MG63 (cell line): ENCODE data around the gene CASQ2. TPM values are rescaled to one million over a fixed set of nuclear protein-coding genes. Genes with fewer than 3 reads are reported as not detected.

ENCODE experiments used
- DNase-seq: peaks from one replicate; pipeline ENCODE4 v3.0.0-alpha.2; 2020
- H3K27me3 ChIP-seq: fragments of 250-450 bp; sonication (Bioruptor Pico); 2 replicates; pipeline ENCODE4 v1.5.1; 2020; ENCODE audit warnings: mild to moderate bottlenecking, moderate library complexity
- H3K36me3 ChIP-seq: fragments of 250-450 bp; sonication (Bioruptor Pico); 2 replicates; pipeline ENCODE4 v1.5.1; 2020; ENCODE audit warnings: mild to moderate bottlenecking, moderate library complexity
- H3K4me3 ChIP-seq: fragments of 250-450 bp; sonication (Bioruptor Pico); 2 replicates; pipeline ENCODE4 v1.5.1; 2020; ENCODE audit warnings: mild to moderate bottlenecking, moderate library complexity
- H3K9me3 ChIP-seq: fragments of 250-450 bp; sonication (Bioruptor Pico); 2 replicates; pipeline ENCODE4 v1.5.1; 2020; ENCODE audit warnings: mild to moderate bottlenecking, moderate library complexity
- total RNA-seq: library from RNA; depleted of rRNA; stranded (reverse); fragments of >200 nt; shearing (Covaris generic); gene quantifications from 2 replicates; pipeline ENCODE4 v1.2.3, GENCODE V29; 2014; ENCODE audit warnings: low replicate concordance

The CASQ2 gene
- total RNA-seq, 1 experiment from 2014 or later = not detected

DNA sequence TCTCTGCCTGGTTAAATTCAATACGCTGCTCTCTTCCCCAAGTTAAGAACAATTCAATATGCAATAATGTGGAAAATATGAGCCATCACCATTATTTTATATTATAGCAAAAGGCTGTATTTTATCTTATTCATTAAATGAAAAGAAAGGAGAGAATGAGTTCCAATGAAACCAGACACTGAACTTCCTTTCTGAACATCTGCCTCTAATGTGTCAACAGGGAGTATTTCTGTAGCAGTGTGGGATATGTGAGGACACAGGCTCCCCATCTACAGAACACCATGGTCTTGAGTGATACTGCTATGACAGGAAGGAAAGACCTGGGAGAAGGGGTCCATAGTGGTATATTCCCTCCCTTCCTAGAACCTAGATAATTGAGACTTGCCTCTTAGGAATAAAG is 46.3 kb downstream of the CASQ2 start:
- DNase-seq = no peak

DNA sequence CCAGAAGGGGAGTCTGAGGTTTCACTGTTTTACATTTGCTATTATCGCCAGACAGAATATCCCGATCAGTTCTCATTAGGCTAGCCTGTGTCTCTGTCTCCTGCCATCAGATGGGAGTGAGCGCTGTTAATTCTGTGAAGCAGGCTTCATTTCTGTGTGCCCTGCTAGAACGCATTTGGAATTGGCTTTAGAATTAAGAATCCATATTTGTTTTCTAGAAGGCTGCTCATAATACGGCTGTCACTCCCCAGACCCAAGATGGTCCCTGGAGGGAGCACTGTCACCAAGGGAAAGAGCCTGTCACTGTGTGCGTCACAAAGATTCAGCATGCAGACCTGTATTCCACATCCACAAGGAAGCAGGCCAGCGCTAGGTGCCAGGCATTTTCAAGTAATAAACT is 49.2 kb downstream of the CASQ2 start:
- H3K9me3 ChIP-seq = no peaks in the 10 kb centered on the region
- DNase-seq = no peak

More for the DNA sequence above, 46.3 kb downstream of the CASQ2 start:
- Histone ChIP-seq H3K4me3 (no peak overlapping the region), H3K9me3 (no peaks in the 10 kb centered on the region), H3K36me3 (no peaks in the 10 kb centered on the region), H3K27me3 (no peaks in the 10 kb centered on the region)

DNA sequence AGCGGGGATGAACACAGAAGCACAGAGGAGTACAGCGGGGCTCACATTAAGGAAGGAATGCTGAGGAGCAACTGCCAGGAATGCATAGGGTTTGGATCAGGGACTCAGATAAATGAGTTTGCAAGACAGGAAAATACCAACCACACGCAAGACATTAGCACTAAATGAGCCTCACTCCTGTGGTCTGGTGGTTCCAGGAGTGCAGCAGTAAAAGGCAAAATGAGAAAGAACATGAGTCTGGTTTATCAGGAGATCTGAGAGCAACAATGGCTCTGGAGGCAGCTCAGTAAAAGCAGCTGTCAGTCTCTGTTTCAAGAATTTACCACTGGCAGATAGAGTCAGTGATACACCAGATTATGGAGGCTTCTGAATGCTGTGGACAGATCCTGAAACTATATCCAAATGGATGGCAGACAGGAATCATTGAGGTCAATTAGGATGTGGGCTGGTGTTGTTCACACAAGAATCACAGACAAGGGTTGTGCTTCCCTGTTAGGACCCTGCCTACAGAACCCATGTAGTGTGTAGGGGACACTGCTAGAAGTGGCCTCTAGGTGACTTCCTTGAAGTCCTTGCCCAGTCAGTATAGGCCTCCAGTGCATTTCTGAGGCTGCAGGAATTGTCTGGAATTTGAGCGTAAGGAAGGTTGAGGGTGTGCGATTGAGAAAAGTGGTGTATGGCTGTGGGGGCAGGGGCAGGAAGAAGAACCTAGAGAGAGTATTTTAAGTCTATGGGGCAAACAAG is 50.3 kb downstream of the CASQ2 start:
- H3K27me3 ChIP-seq = no peaks in the 10 kb centered on the region

More for the DNA sequence above, 49.2 kb downstream of the CASQ2 start:
- Histone ChIP-seq H3K36me3 (no peaks in the 10 kb centered on the region), H3K4me3 (no peak overlapping the region), H3K27me3 (no peaks in the 10 kb centered on the region)

DNA sequence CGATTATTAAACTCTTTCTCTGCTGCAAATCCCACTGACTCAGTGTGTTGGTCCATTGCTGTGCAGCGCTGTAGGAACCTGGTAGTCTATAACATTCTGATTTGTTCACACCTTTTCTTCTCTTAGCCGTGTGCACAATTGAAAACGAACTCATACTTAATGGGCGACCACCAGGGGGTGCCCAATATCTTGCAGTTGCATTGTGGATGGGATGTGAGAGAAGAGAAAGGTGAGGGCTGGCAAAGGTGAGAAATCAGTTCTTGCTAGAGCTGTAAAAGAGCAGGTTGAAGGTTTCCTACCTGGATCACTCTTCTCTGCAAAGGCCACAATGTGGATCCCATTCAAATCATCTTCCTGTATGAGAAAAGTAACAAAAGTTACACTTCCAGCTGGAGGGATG is 51.0 kb downstream of the CASQ2 start:
- DNase-seq = no peak

More for the DNA sequence above, 50.3 kb downstream of the CASQ2 start:
- Histone ChIP-seq H3K4me3 (no peak overlapping the region), H3K9me3 (no peaks in the 10 kb centered on the region), H3K36me3 (no peaks in the 10 kb centered on the region)
- DNase-seq = no peak

DNA sequence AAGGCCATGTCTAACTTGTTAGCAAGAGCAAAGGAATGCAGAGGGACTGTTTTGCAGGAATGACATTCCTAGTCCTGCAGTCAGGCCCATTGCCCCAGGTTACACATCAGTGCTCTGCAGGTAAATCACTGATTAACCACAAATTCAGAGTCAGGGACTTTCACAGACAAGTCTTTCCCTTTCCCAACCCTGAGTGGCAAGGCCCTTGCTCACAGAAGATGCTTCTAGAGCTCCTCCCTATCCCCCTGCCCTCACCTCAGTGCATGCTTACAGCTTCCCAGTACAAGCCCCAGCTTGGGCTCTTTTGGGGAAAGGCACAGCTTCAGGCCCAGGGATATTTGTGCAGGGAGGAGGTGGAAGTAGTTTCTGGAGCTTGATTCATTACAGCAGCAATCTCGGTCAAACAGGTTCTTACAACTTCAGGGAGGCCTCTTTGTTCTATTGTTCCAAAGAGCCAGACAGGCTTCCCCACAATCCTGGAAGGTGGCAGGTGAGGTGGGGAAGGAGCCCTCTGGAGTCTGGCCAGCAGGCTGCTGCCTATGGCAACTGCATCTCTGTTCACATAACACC is 53.9 kb downstream of the CASQ2 start:
- Histone ChIP-seq H3K36me3 (no peaks in the 10 kb centered on the region), H3K4me3 (no peak overlapping the region), H3K27me3 (peaks cover 3% of the 10 kb centered on the region; the same call in 1 of the 2 replicates), H3K9me3 (no peaks in the 10 kb centered on the region)
- no peak for DNase-seq

More for the DNA sequence above, 51.0 kb downstream of the CASQ2 start:
- Histone ChIP-seq H3K27me3 (no peaks in the 10 kb centered on the region), H3K4me3 (no peak overlapping the region), H3K36me3 (no peaks in the 10 kb centered on the region), H3K9me3 (no peaks in the 10 kb centered on the region)

DNA sequence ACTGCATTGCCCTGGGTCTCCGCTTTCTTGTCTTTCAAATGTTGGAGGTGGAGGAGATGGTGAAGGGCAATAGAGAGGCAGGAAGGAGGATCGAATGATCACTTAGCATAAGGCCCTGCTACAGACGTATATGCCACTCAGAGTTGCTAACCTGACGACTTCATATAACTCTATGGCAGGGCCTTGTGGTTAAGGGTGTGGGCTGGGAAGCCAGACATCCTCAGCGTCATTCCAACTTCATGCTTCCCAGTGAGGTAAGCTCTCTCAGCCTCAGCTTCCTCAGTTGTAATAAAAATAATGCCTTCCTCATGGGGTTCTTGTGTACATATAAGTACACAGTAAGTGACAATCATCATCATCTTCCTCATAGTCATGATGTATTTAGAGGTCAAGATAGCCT is 54.6 kb downstream of the CASQ2 start:
- Histone ChIP-seq H3K4me3 (no peak overlapping the region), H3K36me3 (no peaks in the 10 kb centered on the region), H3K9me3 (no peaks in the 10 kb centered on the region), H3K27me3 (peaks cover 10% of the 10 kb centered on the region)
- DNase-seq = no peak

DNA sequence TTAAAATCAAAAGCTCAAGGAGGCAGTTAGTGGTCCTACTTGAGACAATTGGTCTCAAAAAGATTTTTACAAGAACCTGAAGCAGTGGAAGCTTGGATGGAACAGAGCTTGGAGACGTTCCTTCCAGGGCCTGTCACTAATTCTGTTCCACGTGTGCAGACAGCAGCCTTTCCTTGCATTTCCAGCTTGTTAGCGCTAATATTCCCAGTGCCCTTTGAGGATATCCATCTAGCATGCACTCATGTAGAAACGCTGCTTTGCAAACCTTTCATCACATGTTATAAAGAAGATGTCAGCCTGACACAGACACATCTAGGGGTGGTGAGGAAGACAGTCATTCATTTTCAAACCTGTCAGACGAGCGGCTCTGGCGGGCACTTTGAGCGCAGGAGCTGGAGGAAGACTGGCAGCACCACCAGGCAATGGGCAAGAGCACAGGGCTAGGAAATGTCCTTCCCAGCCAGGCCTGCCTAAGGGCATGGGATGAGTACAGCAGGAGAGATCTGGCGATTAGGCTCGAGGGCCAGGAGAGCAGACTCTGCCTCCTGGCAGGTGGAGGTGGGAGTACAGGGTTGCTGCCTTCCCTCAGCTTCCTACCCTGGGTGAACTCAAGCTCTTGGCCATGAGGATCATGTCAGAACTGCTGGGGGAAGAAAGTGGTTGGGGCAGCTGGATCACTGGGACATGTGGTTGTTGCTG is 55.5 kb downstream of the CASQ2 start:
- Histone ChIP-seq H3K9me3 (no peaks in the 10 kb centered on the region), H3K27me3 (peaks cover 10% of the 10 kb centered on the region), H3K36me3 (no peaks in the 10 kb centered on the region), H3K4me3 (no peak overlapping the region)
- DNase-seq = no peak

DNA sequence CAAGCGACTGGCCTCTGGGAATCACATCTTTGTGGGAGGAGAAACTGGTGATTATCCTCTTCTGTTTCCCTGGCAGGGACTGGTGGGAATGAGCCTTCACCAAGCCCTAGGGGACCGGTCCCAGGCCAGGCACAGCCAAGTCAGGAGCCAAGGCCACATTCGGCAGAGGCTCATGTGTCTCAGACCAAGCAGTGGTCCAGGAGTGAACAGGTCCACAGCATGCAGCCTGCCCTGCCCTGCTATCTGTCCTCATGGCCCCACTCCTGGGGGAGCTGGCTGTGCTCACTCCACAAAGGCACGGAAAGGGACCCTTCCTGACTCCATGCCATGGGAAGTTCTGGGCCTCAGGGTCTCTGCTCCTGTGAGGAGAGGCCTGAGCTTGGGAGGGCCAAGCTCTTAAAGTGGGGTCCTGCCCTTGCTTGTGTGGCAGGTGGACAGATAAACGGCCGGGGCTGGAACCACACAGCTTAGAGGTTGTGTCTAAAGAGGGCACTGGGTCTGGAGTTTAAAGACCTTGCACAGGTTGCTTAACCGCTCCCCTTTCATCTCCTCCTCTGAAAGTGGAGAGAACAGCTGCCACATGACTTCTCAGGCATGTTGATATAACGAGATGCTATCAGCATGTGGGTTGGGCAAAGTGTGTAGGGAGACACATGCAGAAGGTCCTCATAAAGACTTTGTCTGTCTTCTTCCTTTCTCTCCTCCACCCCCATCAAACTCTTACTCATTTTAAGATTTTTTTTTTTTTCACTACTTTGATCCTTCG is 57.5 kb downstream of the CASQ2 start:
- peaks cover 10% of the 10 kb centered on the region for H3K27me3 ChIP-seq
- no peaks in the 10 kb centered on the region for H3K36me3 ChIP-seq
- DNase-seq = no peak
- H3K4me3 ChIP-seq = no peak overlapping the region
- H3K9me3 ChIP-seq = no peaks in the 10 kb centered on the region

DNA sequence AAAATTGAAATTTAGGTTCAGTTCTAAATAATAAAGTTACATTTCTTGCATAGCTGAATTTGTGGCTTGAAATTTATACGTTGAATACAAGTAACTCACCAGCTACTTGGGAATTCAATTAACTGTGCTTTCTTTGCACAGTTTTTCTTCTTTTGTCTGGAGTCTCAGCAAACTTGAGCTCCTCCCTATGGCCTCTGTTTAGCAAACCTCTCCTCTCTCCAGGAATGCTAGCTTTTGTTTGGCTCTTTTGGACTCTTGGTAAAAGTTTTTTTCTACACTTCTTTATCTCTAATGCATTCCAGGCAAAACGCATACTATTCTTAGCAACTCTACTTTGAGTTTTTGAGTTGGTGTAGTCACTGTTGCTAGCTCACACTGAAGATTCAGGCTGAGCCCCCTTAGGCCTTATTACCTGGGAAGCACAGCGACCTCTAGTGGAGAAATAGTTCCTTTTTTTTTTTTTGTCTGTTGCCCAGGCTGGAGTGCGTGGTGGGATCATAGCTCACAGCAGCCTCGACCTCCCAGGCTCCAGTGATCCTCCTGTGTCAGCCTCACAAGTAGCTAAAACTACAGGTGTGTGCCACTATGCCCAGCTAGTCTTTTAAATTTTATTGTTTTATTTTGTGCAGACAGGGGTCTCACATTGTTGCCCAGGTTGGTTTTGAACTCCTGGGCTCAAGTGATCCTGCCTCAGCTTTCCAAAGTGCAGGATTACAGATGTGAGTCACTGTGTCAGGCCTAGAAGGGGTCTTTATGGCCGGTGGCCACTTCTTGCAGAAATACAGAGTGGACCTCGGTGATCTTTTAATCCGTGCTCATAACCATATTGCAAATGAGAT is 61.7 kb downstream of the CASQ2 start:
- Histone ChIP-seq H3K36me3 (no peaks in the 10 kb centered on the region), H3K9me3 (no peaks in the 10 kb centered on the region), H3K4me3 (no peak overlapping the region), H3K27me3 (peaks cover 10% of the 10 kb centered on the region)
- no peak for DNase-seq

DNA sequence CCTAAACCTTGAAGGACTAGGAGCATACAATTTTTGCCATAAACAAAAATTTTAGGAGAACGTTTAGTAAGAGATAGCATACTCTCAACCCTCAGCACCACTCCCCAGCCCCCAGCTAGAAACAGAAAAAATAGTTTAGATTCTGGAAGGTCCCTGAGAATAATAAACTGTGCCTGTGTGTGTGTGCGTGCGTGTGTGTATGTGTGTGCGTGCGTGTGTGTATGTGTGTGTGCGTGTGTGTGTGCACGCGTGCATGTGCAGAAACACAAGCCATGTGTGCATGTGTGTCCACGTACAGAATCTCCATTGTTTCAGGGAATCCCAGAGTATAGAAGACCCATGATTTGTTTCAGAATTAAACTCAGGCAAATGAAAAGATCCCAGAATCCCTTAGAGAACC is 62.6 kb downstream of the CASQ2 start:
- DNase-seq = no peak
- Histone ChIP-seq H3K36me3 (no peaks in the 10 kb centered on the region), H3K27me3 (peaks cover 10% of the 10 kb centered on the region), H3K4me3 (no peak overlapping the region), H3K9me3 (no peaks in the 10 kb centered on the region)

DNA sequence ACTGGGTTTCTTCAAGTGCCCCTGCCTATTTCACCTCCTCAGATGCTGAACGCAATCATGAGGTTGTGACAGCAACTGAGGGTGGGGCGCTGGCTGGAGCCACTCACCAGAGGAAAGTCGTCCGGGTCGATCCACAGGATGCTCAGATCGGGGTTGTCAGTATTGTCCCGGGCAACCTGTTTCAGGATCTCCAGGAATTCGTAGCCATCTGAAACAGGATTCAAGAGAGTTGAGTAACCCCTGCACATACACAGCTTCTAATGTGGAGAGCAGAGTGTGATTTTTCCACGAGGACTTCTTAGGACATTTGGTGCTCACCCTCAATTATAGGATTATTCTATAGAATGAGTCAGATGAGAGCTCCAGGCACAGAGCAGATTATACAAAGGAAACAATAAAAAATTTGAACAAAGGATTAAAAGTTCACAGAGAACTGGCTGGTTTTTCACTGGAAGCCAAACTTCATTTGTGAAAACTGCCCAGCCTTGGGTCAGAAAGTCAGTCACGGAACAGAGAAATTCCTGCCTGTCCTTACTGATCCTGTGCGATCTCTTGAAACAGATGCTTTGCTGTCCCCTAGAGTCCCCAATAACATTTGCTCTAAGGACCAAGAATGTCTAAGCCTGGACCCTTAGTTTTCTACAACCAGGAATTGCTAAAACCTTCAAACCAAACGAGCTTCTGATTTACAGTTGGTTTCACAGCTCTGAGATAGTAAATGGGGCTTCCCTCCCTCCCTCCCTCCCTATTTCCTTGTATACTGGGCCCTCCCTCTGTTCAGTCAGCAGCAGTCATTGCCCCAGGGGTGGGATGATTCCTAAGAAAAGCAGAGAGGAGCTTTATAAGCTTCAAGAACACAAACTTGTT is 63.2 kb downstream of the CASQ2 start:
- DNase-seq = no peak
- H3K9me3 ChIP-seq = no peaks in the 10 kb centered on the region
- H3K4me3 ChIP-seq = no peak overlapping the region
- peaks cover 10% of the 10 kb centered on the region for H3K27me3 ChIP-seq
- no peaks in the 10 kb centered on the region for H3K36me3 ChIP-seq

DNA sequence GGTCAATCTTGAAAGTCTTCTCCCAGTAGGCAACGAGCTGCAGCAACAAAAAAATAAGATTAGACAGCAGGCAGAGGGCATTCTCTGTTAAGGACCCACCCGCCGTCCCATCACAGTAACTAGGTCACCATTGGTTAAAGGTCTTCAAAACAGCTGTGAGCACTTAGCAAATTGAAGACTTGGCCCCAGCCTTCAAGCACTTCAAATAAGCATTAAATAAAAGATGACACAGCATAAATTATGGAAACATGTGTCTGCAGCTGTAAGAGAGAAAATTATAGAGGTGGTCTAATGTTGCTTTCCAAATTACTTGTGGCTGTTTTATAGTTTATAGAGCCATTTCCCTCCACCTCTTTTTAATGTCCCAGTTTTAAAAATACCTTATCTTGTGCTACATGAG is 65.6 kb downstream of the CASQ2 start:
- no peaks in the 10 kb centered on the region for H3K9me3 ChIP-seq
- no peak overlapping the region for H3K4me3 ChIP-seq
- H3K27me3 ChIP-seq = 0 out of 2 replicates have a peak, but pooled peaks cover 2% of the 10 kb centered on the region

DNA sequence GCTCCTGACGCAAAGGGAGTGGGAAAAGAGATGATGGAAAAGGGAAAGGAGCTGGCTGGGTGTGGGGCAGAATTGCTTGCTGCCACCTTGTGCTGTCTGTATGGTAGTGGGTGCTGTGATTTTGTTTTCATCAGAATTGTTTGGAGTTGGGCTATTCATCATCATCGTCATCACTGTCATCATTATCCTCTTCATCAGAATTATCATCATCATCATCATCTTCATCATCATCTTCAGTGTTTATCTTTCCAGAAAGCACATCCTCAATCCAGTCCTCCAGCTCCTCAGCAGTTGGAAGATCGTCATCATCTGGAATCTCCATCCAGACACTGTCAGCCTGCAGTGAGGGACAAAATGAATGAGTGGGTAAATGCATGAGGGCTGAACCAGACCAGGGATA is 67.4 kb downstream of the CASQ2 start:
- no peak overlapping the region for H3K4me3 ChIP-seq
- 0 out of 2 replicates have a peak, but pooled peaks cover 2% of the 10 kb centered on the region for H3K27me3 ChIP-seq
- H3K36me3 ChIP-seq = no peaks in the 10 kb centered on the region
- no peaks in the 10 kb centered on the region for H3K9me3 ChIP-seq
- DNase-seq = no peak

More for the DNA sequence above, 65.6 kb downstream of the CASQ2 start:
- DNase-seq = no peak
- no peaks in the 10 kb centered on the region for H3K36me3 ChIP-seq

DNA sequence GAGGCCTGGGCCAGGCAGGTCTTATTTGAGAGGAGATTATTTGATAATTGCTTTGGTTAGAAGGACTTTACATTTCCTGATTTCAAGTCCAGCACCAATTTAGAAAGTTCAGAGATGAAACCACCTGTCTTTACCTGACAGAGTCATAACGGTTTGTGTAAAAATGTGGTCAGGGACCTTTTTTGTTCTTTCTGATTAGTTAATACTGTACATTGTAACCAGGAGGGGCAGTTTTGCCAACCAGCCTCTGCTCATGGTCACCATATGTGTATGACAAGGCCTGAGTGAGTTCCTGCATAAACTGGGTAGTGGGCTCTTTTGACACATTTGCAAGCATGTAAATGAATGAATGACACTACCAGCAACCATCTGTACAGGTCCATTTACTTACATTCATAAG is 70.9 kb downstream of the CASQ2 start:
- no peak for DNase-seq
- H3K4me3 ChIP-seq = no peak overlapping the region
- H3K36me3 ChIP-seq = no peaks in the 10 kb centered on the region
- no peaks in the 10 kb centered on the region for H3K9me3 ChIP-seq
- 0 out of 2 replicates have a peak, but pooled peaks cover 2% of the 10 kb centered on the region for H3K27me3 ChIP-seq

DNA sequence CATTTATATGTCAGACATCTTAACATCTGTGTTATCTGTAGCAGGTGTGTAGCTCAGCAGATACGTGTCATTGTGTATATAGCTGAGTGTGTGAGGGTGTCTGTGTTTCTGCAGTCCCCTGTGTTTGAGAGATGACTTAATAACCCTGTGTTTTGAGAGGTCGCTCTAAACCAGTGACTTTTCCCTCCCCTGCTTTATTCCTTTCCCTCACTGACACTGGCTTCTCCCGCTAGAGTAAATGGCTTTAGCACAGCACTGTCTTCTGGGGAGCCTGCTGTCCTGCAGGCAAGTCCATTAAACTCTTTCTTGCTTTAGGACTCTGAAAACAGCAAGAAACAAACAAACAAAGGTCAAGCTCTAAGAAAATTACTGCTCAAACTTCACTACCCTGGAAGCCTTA is 73.7 kb downstream of the CASQ2 start:
- no peak for DNase-seq
- Histone ChIP-seq H3K27me3 (no peaks in the 10 kb centered on the region), H3K36me3 (peaks cover 13% of the 10 kb centered on the region), H3K4me3 (no peak overlapping the region), H3K9me3 (no peaks in the 10 kb centered on the region)
